ENCODE measurements around the gene HMCES. TPM values are rescaled to one million over a fixed set of nuclear protein-coding genes. Genes with fewer than 3 reads are reported as not detected.
A peak's percentile ranks its signal among the peaks of the same experiment; 100 is the strongest.

HMCES gene
- total and polyA plus RNA-seq, 2 donors (not counting 1 experiment from before 2014, with no cell fraction given), result 22.5 to 35.6 TPM

GRCh38 chr3:129280183-129280582 lies 1.5 kb downstream of the HMCES start:
- WGBS (ENCODE audit: insufficient coverage), result no CpG with 5 or more reads among the region's 2 CpGs
- no peak overlapping the region for H3K27ac ChIP-seq (ENCODE audit: low read length in 2 of 2)

More at GRCh38 chr3:129280183-129280582, 1.5 kb downstream of the HMCES start:
- CTCF ChIA-PET, result interaction anchor here (1.7 kb wide), 1 partner anchor 36 kb away, joined by 10 read pairs; a partner anchor contains a TSS
- intact Hi-C loops (cut with micrococcal nuclease), result no loop called here
- Mint-ChIP-seq H3K4me3 (no peak overlapping the region), H3K27ac (no peak overlapping the region), H3K27me3 (peaks cover 11% of the 10 kb centered on the region), H3K4me1 (peaks cover 72% of the 10 kb centered on the region), H3K9me3 (ENCODE audit: insufficient read depth) (no peaks in the 10 kb centered on the region)
- TF ChIP-seq EZH2 (IDR thresholded peaks at IDR 0.05; ENCODE audit: borderline replicate concordance, insufficient read depth, low read depth, low read length, poor library complexity, severe bottlenecking) (no peak), CTCF (IDR thresholded peaks at IDR 0.05) (no peak)
- POLR2A ChIA-PET, result interaction anchor here (1.2 to 4.4 kb wide), 3 partner anchors 30 to 36 kb away, joined by 4 to 30 read pairs (median 5); a partner anchor contains a TSS
- Histone ChIP-seq H4K20me1 (ENCODE audit: control insufficient read depth, insufficient read depth, low read length, poor library complexity, severe bottlenecking) (peaks cover 49% of the 10 kb centered on the region), H3K9me3 (ENCODE audit: control extremely low read depth in 1 of 3, control insufficient read depth in 2 of 3, insufficient read depth in 1 of 3, low read length in 2 of 3) (no peaks in the 10 kb centered on the region), H2AFZ (ENCODE audit: insufficient read depth, low read depth, low read length, poor library complexity, severe bottlenecking) (no peak overlapping the region), H3K9ac (ENCODE audit: low read length) (peak overlapping the region; percentile 88), H3K79me2 (ENCODE audit: control insufficient read depth, insufficient read depth, low read length) (peaks cover 32% of the 10 kb centered on the region), H3K4me3 (ENCODE audit: control extremely low read depth in 1 of 5, extremely low read depth in 1 of 5, insufficient read depth in 1 of 5, low read depth in 2 of 5, low read length in 4 of 5) (peak overlapping the region in 3 of 5 experiments; percentile 84 to 92 (median 90)), H3K36me3 (replicated peaks in 1 of 2; ENCODE audit: control extremely low read depth in 1 of 2, control insufficient read depth in 1 of 2, extremely low read depth in 1 of 2, insufficient read depth in 2 of 2, low read length in 1 of 2) (peaks cover 0 to 11% of the 10 kb centered on the region in 2 experiments), H3K27me3 (replicated peaks in 1 of 4; ENCODE audit: control extremely low read depth in 1 of 4, control insufficient read depth in 3 of 4, insufficient read depth in 4 of 4, low read length in 3 of 4) (peaks cover 0 to 7% (median 2%) of the 10 kb centered on the region in 4 experiments), H3K4me2 (replicated peaks; ENCODE audit: low read depth, low read length, poor library complexity, severe bottlenecking) (peak overlapping the region; percentile 97), H3K4me1 (ENCODE audit: control insufficient read depth in 2 of 2, insufficient read depth in 2 of 2, low read length in 2 of 2) (peaks cover 71 to 77% of the 10 kb centered on the region in 2 donors)
- DNase-seq (no peak), ATAC-seq (ENCODE audit: low read depth) (no peak)

All from B cell (primary cell).